Endothelial cell of umbilical vein (primary cell): Measurements from ENCODE around the gene KCNQ1OT1.

ENCODE experiments used
- CTCF ChIP-seq, 2 donors: IDR thresholded peaks; 1 replicate in 1 of 2; 2 replicates in 1 of 2; pipeline ENCODE4 v1.5.1; 2011; ENCODE audit warnings: low read length in 2 of 2, mild to moderate bottlenecking in 2 of 2, moderate library complexity in 2 of 2, control low read depth in 1 of 2, inconsistent platforms in 1 of 2, low read depth in 1 of 2; ENCODE audit not compliant: insufficient read depth in 1 of 2; ENCODE audit errors: extremely low read depth in 1 of 2
- EZH2 ChIP-seq: IDR thresholded peaks from 2 replicates; pipeline ENCODE4 v1.6.1; 2012; ENCODE audit warnings: borderline replicate concordance, low read depth, mild to moderate bottlenecking, moderate library complexity, low read length, inconsistent platforms; ENCODE audit not compliant: severe bottlenecking
- FOS ChIP-seq: IDR thresholded peaks from 2 replicates; pipeline ENCODE4 v1.6.1; 2011; ENCODE audit warnings: mild to moderate bottlenecking, low read length, moderate library complexity, borderline replicate concordance; ENCODE audit not compliant: insufficient read depth
- POLR2A ChIP-seq: IDR thresholded peaks from 2 replicates; pipeline ENCODE4 v1.6.1; 2012; ENCODE audit warnings: low read depth, mild to moderate bottlenecking, control low read depth, low read length

- TF ChIP-seq CTCF (IDR thresholded peaks at IDR 0.05; ENCODE audit: extremely low read depth in 1 of 2, insufficient read depth in 1 of 2, low read depth in 1 of 2, low read length in 2 of 2) (no peak), EZH2 (no peak), POLR2A (no peak), FOS (no peak)
These were observed 125.7 kb downstream of the KCNQ1OT1 start for GRCh38 chr11:2574043-2574552.
